ENCODE results near the gene SPSB3. TPM values are rescaled to one million over a fixed set of nuclear protein-coding genes. Genes with fewer than 3 reads are reported as not detected.

Gene SPSB3
- total and polyA plus RNA-seq, 9 of the 15 experiments (the other 6 are each of a cell fraction or from before 2014, with no cell fraction given): 0.39 to 37.4 (median 7.1) TPM

GRCh38 chr16:1771864-1772361 lies 10.5 kb downstream of the SPSB3 start (continued):
- TF ChIP-seq, protein P1, sequence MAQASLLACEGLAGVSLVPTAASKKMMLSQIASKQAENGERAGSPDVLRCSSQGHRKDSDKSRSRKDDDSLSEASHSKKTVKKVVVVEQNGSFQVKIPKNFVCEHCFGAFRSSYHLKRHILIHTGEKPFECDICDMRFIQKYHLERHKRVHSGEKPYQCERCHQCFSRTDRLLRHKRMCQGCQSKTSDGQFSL (CRISPR knock-in tag; IDR thresholded peaks at IDR 0.05): no peak
- TF ChIP-seq, protein P1 (tag; IDR thresholded peaks at IDR 0.05): no peak; a peak in 1 of 4 replicates
- TF ChIP-seq DNMT1 (IDR thresholded peaks at IDR 0.05) (no peak), ZBTB26 (CRISPR knock-in tag; IDR thresholded peaks at IDR 0.05) (no peak), FOXM1 (IDR thresholded peaks at IDR 0.05; ENCODE audit: low read depth) (no peak), FOXM1 (CRISPR knock-in tag; IDR thresholded peaks at IDR 0.05; ENCODE audit: low read depth) (no peak), TSC22D4 (tag; IDR thresholded peaks at IDR 0.05) (no peak), NELFE (IDR thresholded peaks at IDR 0.05; ENCODE audit: insufficient read depth, insufficient read length) (no peak), HNRNPK (IDR thresholded peaks at IDR 0.05; ENCODE audit: low read depth, low read length, poor library complexity, severe bottlenecking) (no peak), TCFL5 (CRISPR knock-in tag; conservative IDR thresholded peaks at IDR 0.05) (no peak), CBX8 (IDR thresholded peaks at IDR 0.05; ENCODE audit: borderline replicate concordance, extremely low read depth, low read depth, low read length, poor library complexity, severe bottlenecking) (no peak), ZBTB1 (CRISPR knock-in tag; IDR thresholded peaks at IDR 0.05; ENCODE audit: borderline replicate concordance, low read depth) (no peak), ZNF551 (CRISPR knock-in tag; IDR thresholded peaks at IDR 0.05) (no peak), RBM39 (optimal IDR thresholded peaks at IDR 0.05; ENCODE audit: low read depth, low read length) (no peak), ZNF699 (CRISPR knock-in tag; IDR thresholded peaks at IDR 0.05; ENCODE audit: insufficient replicate concordance) (no peak)
- TF ChIP-seq, protein P2, sequence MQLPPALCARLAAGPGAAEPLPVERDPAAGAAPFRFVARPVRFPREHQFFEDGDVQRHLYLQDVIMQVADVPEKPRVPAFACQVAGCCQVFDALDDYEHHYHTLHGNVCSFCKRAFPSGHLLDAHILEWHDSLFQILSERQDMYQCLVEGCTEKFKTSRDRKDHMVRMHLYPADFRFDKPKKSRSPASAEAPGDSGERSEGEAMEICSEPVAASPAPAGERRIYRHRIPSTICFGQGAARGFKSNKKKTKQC (CRISPR knock-in tag; IDR thresholded peaks at IDR 0.05): peak; percentile 51; the same call in 1 of the 2 replicates
- TF ChIP-seq, protein P3, sequence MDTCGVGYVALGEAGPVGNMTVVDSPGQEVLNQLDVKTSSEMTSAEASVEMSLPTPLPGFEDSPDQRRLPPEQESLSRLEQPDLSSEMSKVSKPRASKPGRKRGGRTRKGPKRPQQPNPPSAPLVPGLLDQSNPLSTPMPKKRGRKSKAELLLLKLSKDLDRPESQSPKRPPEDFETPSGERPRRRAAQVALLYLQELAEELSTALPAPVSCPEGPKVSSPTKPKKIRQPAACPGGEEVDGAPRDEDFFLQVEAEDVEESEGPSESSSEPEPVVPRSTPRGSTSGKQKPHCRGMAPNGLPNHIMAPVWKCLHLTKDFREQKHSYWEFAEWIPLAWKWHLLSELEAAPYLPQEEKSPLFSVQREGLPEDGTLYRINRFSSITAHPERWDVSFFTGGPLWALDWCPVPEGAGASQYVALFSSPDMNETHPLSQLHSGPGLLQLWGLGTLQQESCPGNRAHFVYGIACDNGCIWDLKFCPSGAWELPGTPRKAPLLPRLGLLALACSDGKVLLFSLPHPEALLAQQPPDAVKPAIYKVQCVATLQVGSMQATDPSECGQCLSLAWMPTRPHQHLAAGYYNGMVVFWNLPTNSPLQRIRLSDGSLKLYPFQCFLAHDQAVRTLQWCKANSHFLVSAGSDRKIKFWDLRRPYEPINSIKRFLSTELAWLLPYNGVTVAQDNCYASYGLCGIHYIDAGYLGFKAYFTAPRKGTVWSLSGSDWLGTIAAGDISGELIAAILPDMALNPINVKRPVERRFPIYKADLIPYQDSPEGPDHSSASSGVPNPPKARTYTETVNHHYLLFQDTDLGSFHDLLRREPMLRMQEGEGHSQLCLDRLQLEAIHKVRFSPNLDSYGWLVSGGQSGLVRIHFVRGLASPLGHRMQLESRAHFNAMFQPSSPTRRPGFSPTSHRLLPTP (IDR thresholded peaks at IDR 0.05; ENCODE audit: borderline replicate concordance, extremely low read depth, insufficient read length): no peak
- TF ChIP-seq, protein P4, sequence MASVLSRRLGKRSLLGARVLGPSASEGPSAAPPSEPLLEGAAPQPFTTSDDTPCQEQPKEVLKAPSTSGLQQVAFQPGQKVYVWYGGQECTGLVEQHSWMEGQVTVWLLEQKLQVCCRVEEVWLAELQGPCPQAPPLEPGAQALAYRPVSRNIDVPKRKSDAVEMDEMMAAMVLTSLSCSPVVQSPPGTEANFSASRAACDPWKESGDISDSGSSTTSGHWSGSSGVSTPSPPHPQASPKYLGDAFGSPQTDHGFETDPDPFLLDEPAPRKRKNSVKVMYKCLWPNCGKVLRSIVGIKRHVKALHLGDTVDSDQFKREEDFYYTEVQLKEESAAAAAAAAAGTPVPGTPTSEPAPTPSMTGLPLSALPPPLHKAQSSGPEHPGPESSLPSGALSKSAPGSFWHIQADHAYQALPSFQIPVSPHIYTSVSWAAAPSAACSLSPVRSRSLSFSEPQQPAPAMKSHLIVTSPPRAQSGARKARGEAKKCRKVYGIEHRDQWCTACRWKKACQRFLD (CRISPR knock-in tag; IDR thresholded peaks at IDR 0.05): no peak

Data from K562 (cell line).